Esophagus mucosa (tissue), 1 donor: Measurements from ENCODE around the gene GLB1L2. TPM values are rescaled to one million over a fixed set of nuclear protein-coding genes. Genes with fewer than 3 reads are reported as not detected.

Experiments
- ATAC-seq: fragments of 200-7000 bp; cut with Tn5 transposase; one replicate; pipeline ENCODE4 v1.9.1; 2020
- total RNA-seq: library from RNA; stranded (reverse); gene quantifications from one replicate; pipeline ENCODE4 v1.2.4, GENCODE V29; 2023
- donor health status: DM: yes; HTN: yes; CAD: no.

The GLB1L2 gene
- total RNA-seq, 1 donor from 2014 or later = 2.2 TPM

DNA sequence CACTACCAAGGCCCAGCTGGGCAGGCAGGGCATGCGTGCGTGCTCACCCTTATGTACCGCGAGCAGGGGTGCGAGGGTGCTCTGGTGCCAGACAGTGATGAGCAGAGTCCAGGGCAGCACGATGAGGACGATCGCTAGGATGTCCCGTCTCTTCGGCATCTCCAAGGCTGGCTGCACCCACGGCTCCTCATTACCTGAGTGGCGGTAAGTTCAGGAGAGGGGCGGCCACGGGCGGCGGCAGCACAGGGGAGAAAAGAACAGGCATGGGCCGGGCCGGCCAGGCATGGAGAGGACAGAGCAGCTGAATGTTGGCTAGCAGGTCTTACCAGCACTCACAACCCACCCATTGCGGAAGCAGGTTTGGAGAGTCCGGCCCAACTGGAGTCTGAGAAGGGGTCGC lies 55.7 kb downstream of the GLB1L2 start:
- no peak for ATAC-seq

DNA sequence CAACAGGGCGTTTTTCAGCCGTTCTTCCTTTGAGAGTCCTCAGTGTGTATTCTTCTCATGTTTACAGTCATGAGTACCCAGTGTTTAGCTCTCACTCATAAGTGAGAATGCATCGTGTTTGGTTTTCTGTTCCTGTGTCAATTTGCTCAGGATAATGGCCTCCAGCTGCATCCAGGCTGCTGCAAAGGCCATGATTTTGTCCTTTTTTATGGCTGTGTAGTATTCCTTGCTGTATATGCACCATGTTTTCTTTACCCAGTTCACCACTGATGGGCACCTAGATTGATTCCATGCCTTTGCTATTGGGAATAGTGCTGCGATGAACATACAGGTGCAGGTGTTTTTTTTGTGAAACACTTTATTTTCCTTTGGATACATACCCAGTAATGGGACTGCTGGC lies 56.8 kb downstream of the GLB1L2 start:
- ATAC-seq = no peak

DNA sequence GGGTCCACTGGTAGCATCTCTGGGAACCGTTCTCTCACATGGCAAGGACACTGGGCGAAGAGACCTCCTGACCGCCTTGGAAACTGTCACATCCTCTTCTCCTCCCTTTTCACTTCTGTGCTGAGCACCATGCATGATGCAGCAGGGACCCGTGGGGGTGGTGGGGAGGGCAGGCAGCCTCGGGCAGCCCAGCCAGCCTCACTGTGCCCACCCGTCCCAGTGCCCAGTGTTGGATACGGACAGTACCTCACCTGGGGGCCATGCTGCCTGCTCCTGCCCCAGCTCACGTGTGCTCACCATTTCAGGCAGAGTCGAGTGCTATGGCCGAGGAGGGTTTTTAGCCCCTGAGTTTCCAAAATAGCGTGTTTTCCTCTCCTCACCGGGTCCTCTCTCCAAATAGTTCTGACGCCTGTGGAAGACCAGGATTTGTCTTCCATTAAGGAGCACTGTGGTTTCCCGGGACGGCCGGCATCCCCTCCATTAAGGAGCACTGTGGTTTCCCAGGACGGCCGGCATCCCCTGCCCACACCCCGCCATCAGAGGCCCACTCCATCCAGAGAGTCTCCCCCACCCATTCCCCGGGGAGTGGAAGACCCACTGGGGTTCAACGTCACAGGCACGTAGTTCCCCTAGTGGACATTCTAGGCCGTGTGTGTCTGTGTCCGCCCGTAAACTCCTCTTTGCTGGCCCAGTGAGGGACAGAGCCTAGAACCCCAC lies 57.8 kb downstream of the GLB1L2 start:
- ATAC-seq = no peak

DNA sequence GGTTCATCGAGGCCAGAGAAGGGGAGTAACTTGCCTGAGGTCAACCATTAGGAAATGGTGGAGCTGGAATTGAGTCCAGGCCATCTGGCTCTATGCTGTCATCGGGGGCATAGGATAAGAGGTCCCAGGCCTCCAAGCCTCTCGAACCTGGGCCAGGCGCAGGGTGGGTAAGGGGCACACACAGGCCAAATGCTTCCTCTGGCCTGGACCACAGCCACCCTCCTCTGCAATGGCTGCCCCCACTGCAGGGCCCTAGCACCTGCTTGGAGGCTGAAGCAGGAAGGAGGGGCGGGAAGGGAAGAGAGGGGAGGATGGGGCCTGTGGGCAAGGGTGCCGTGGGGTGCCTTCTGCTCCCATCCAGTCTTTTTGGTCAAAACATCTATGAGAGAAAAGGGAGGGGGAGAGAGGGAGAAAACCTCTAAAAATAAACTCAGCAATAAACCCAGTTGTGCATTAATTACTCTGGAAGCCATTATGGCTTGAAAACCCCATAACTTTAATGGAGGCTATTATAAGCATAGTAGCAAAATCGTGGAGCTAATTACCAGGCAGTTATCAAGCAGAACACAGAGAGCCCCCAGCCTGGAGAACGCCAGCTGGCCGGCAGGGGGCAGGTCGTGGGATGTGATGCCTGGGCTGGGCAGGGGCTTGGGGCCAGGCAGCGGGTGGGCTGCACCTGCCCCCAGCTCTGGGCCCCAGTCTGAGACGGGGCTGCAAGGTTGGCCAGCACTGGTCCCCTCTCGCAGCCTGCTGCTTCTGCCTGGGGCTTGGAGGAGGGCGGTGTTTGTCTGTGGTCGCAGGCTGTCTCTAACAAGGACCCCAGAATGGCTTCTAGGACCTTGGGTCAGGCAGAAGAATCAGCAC lies 59.1 kb downstream of the GLB1L2 start:
- ATAC-seq = no peak

DNA sequence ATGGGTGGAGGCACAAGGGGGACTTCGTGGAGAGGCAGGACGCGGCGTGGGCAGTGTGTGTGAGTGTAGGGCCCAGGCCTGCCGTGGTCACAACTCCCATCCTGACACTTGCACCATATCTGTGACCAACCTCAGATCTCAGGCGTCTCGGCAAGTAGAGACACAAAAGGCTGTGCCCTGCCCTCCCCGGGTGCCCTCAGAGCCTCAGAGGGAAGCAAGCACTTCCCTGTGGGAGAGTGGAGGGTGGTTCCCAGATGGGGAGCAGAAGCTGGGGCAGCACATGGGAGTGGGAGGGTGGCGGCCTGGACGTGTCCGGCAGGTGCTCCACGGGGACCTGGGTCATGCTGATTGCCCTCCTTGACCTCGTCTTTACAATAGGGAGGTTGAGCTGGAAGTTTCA lies 59.9 kb downstream of the GLB1L2 start:
- ATAC-seq = no peak

DNA sequence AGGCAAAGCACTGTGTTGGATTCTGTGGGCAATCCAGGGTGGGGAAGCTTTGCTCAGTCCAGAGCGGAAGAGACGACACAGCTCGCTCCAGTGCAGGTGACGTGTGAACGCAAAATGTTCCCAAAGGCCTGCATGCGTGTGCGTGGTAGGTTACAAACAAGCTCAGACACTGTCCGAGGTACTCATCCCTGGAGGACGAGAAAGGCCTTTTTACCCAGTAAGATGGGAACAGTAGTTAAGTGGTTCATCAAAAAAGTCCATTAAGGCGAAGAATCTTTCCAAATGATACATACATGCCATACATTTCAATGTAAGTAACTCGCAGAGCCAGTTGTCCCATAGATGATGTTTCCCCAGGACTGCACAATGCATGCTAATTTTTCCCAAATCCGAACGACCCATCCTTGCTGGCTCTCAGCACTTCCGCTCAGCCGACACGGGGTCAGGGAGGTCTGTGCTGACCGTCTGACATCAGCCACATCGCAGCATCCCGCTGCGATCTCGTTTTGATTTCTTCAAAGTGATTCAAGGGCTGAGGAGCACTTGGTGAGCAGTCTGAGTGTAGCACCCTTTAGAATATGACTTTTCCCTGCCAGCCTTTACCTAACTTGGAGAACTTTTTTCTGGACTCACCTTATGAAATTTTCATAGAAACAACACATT lies 61.3 kb downstream of the GLB1L2 start:
- no peak for ATAC-seq

DNA sequence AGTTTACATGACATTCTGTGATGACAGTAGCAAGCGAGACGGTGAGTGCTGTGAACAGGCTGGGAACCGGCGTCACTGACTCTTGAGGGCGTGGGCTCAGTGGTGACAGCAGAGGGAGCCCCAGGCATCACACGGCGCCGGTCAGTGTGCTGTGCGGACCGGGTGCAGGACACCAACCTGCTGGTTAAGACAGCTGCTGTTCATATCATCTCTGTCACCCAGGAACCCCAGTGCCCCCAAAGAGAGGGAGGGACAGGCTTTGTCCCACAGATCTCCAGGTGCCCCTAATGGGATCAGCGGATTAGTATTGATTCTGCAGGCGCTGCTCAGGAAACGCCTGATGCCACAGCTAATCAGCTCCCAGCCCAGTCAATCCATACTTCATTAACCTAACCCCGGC lies 61.9 kb downstream of the GLB1L2 start:
- ATAC-seq = no peak

DNA sequence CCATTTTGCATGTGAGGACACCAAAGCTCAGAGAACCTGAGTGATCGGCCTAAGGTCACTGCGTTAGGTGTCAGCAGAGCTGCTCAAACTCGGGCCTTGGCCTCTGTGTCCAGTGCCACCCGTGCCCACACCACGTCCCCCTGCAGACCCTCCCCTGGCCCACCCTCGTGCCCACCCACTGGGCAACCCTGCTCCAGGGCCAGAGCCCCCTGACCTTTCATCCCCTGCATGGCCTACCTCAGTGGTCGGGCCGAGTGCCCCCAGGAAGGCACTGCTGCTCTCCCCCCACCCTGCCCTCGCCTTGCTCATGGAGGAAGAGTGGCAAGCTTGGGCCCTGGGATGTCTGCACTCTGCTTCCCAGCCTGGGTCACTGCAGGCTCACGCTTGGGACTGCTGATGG lies 62.5 kb downstream of the GLB1L2 start:
- ATAC-seq = no peak

DNA sequence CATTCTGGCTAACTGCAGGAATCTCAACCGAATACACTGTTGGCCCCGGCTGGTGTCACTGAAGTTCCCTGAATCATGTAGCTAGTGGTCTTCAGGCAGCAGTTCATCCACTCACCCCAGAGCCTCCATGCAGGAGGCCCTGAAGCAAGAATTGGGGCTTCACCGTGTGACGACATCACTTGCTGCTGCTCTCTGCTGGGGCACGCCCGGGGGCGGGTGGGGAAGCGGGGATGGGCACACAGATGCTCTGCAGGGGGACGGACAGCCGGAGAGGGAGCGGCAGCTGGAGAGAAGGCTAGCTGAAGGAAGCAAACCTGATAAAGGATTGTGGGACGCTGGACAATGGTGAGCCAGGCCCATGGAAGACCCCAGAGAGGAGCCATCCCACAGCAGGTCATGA lies 63.2 kb downstream of the GLB1L2 start:
- no peak for ATAC-seq

DNA sequence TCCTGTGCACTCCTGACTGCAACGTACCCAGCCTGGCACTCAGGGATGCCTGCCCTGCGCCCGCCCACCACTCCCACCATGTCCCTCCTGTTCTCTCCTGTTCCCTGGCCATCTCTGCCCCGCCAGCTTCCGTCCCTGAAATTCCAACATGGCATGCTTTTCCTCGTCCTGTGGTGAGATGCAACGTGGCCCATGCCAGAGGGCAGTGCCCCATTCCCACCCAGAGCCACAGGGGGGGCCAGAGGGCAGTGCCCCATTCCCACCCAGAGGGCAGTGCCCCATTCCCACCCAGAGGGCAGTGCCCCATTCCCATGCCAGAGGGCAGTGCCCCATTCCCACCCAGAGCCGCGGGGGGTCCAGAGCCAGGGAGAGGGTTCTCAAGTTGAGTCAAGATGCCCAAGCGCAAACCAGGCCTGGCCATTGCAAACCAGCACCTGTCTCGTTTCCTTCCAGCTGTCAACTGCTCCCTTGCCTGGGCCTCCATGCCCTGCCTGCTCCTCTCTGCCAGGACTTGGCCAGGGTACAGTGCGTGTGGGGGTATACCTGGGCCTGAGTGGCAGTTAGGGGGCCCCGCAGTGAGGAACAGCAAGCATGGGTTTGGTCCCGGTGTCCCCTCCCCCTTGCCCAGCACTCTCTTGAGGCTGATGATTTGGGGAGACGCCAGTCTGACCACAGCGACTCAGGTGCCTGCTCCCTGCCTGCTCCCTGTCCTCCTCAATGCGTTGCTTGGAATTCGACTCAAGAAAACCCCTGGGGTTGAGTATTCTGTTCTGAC lies 65.7 kb downstream of the GLB1L2 start:
- ATAC-seq = no peak

DNA sequence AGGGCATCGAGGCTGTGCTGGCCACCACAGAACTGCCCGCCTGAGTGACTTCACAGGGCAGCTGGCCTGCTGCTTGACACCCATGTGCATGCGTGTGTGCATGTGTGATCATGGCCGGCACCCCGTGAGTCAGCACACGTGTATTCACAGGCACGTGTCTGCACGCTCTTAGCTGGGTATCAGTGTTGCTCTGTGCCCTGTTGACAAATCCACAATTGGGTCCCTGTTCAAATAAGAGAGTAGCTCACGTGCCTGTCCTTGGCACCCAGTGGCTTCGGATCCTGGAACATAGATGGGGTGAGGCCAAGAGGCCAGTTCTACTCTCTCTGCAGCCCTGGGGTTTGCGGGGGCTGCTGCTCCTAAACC lies 66.3 kb downstream of the GLB1L2 start:
- no peak for ATAC-seq

DNA sequence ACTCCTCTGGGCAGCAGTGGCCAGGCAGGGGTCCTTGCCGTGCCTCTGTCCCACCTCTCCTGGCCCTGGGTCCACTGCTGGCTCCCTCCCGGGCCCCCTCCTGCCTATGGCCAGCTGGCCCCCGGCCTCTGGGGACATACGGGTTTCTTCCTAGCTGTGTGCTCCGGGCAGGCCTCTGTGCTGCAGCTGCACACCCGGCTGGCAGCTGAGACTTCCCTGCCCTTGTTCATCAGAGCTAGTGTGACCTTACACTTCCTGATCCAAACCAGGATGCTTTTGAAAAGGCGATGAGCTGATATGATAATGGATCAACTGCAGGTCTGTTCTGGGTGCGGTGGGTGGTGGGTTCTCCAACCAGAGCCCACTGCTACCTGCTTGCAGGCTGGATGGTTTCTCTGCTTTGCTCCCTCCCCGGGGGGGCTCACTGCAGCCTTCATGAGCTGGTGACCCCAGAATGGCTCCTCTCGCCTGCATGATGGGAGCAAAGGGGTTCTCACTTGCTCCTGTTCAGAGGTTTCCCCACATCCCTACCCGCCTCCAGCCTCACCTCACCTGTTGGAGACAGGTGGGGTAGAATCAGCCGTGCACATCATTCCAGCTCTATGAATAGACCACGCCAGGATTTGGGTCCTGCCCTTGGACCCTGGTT lies 67.0 kb downstream of the GLB1L2 start:
- ATAC-seq = no peak

DNA sequence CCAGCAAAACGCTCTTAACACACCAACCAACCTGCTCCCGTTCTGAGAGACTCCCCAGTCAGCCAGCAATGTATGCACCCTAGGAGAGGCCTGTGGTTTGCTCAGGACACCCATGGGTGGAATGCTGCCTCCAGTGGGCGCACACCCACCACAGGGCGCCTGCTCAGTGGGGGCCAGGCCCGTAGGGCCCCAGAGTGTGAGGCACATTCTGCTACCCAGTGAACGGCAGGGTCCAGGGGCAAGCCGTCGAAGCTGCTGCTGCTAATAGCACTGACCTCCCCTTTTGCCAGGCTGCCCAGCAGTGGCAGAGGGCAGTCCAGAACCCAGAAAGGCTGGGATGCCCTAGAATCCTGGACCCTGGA lies 67.5 kb downstream of the GLB1L2 start:
- ATAC-seq = no peak

DNA sequence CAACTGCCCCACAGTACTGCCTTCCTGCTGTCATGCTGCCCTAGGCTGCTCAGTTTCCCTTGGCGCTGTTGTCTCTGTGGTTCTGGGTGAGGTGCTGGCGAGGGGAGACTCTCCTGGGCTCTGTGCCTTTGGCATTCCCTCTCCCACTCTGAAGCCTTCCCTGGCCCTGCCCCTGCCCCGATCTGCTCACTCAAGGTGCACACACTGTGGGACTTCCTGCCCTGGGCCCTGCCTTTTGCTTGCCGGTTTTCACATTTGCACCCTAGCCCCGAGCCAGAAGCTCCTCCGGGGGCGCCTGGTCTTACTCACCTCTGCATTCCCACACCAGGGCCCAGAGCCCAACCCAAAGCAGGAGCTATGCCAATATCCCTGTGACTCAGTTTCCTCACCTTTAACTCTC lies 68.2 kb downstream of the GLB1L2 start:
- no peak for ATAC-seq

DNA sequence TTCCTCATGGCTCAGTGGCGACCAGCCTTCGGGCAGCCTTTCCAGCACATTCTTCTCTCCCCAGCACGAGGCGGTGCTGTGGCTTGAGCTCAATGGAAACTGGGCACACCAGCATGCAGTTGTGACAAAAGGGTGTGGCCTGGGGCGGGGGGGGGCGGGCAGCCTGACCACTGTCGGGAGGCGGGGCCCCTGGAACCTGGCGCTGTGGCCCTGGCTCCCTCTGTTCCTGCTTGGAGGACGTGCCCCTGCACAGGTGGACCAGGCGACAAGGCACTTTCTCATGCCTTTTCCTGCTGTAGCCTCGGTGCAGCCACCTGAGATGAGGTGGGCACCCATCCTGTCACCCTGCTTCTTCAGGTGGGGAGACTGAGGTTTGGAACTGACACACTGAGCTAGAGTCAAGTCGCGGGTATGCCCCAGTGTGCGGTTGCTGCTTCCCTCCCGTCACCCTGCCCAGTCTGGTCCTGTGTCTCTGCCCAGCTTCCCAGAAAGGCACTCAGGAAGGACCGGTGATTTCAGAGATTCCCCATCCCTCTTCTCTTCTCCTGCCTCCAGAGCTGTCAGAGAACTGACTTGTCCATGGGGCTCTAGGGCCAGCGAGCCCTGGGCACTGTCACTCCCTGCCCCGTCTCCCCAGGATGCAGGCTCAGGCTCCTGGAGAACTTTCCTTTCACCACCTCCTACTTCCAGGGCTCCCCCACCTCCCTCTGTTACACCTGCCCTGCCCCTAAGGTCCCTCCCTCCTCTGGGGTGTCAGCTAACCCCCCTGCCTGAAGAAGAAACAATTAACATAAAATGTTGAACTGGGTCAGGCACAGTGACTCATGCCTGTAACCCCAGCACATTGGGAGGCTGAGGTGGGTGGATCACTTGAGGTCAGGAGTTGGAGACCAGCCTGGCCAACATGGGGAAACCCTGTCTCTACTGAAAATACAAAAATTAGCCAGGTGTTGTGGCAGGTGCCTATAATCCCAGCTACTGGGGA lies 70.3 kb downstream of the GLB1L2 start:
- no peak for ATAC-seq

DNA sequence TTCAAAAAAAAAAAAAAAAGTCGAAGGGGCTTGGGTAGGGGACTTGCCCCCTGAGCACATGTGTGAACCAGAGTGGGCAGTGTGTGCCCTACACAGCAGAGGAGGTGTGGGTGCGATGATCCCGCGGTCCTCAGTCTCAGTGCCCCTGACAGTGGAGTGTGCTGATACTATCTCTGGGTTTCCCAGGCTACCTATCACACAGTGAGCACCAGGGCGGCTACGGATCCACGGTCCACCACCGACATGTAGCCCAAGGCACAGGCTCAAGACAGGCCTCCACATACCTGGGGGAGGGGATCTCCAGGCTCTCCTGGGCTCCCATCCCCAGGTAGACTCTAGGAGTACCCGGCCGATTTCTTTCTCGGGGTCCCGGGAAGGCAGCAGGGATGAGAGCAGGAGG lies 71.1 kb downstream of the GLB1L2 start:
- ATAC-seq = no peak

DNA sequence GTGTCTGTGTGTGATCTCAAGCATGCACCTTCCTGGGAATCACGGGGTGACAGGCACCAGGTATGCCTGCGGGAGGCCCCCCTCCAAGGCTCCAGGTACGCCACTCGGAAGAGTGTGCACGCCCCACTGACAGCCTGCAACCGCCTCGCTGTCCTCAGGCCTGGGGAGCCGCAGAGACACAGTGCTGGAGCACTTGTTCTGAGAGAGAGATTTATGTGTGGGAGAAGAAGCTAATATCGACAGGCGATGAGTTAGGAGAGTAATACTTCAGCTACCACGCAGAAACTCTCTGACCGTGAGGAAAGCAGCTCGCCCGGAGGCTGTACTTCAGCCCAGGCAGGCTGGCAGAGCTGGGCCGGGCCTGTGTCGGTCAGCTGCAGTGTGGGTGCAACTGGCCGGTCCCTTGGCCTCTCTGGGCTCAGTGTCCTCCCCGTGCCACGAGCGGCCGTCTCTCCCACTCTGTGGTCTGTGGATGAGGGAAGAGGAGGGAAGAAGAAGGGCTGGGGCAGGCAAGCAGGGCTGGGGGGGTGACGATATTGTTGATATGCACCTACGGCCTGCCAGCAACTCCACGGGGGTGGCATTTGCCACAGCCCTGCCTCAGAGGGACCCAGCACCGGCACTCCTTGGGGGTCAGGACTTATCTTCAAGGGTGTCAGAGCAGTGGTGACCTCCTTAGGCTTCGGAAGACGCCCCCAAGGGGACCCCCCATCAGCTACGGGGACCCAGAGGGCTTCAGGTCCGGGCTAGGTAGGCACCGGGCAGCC lies 73.0 kb downstream of the GLB1L2 start:
- ATAC-seq = no peak

DNA sequence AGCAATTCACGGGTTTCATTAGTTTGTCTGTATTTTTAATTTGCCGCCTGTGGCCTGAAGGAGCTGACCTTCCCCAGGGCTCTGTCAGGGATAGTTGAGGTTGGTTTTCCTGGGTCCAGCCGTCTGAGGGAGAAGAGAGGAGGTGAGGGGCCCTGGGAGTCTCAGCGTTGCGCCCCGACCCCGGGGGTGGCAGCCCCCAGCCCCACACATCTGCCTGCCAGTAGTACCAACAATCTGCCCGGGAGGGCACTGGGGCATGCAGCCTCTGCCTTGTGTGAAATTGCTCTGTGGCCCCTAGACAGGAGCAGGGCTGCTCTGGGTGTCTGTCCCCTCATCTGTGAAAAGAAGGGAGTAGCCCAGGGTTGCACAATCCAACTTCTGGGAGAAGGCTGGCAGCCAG lies 73.6 kb downstream of the GLB1L2 start:
- ATAC-seq = no peak

DNA sequence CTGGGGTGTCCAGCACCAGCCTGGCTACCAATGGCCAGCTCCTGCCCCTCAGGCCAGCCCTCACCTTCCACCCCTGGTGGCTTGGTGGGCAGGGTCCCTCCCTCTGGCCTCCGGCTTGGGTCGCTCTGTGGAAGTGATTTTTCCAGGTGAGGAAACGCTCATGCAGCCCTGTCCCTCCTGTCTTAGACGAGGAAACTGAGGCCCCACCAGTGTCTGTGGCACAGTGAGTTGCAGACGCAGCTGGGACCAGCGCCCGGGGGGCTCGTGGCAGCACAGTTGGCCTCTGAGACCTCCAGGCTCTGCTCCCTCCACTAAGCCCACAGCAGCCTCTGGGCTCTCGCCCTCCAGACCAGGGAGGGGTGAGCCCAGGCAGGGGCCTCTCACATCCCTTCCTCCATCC lies 74.1 kb downstream of the GLB1L2 start:
- no peak for ATAC-seq
